HG03025 (cell line): Measurements from ENCODE around the gene FNDC8.
"Not testable (repeated sequence)": the region's sequence is repeated elsewhere in the genome, so short reads cannot be mapped to it uniquely, and the experiment has no call there.

Experiments used
- ATAC-seq: cut with Tn5 transposase; IDR thresholded peaks from one replicate; pipeline ENCODE4 v1.9.1; 2021; ENCODE audit warnings: mild to moderate bottlenecking, moderate library complexity; ENCODE audit not compliant: unreplicated experiment, low FRiP score

The FNDC8 gene

GRCh38 chr17:35167046-35167445, 45.6 kb downstream of the FNDC8 start:
- ATAC-seq = no peak

- no peak for ATAC-seq
These were observed 46.3 kb downstream of the FNDC8 start for GRCh38 chr17:35167666-35168065.

GRCh38 chr17:35169835-35170363, 48.5 kb downstream of the FNDC8 start:
- no peak for ATAC-seq

GRCh38 chr17:35170968-35171771, 49.8 kb downstream of the FNDC8 start:
- ATAC-seq = no peak

GRCh38 chr17:35171834-35172233, 50.4 kb downstream of the FNDC8 start:
- no peak for ATAC-seq

- ATAC-seq = not testable (repeated sequence)
These were observed 50.9 kb downstream of the FNDC8 start for GRCh38 chr17:35172321-35172720.

GRCh38 chr17:35174835-35175334, 53.5 kb downstream of the FNDC8 start:
- ATAC-seq = no peak

GRCh38 chr17:35175638-35176415, 54.4 kb downstream of the FNDC8 start:
- ATAC-seq = no peak

- ATAC-seq = no peak
These were observed 55.5 kb downstream of the FNDC8 start for GRCh38 chr17:35176897-35177296.

- ATAC-seq = not testable (repeated sequence)
These were observed 58.0 kb downstream of the FNDC8 start for GRCh38 chr17:35179379-35179778.
